ENCODE data around the gene ORAI1. TPM values are rescaled to one million over a fixed set of nuclear protein-coding genes. Genes with fewer than 3 reads are reported as not detected.
A peak's percentile ranks its signal among the peaks of the same experiment; 100 is the strongest.
"Not testable (repeated sequence)": the region's sequence is repeated elsewhere in the genome, so short reads cannot be mapped to it uniquely, and the experiment has no call there.

The ORAI1 gene
- total RNA-seq, 3 donors from 2014 or later (not counting 1 experiment from before 2014, with no cell fraction given) = 64.6 to 74.1 (median 70.8) TPM

DNA sequence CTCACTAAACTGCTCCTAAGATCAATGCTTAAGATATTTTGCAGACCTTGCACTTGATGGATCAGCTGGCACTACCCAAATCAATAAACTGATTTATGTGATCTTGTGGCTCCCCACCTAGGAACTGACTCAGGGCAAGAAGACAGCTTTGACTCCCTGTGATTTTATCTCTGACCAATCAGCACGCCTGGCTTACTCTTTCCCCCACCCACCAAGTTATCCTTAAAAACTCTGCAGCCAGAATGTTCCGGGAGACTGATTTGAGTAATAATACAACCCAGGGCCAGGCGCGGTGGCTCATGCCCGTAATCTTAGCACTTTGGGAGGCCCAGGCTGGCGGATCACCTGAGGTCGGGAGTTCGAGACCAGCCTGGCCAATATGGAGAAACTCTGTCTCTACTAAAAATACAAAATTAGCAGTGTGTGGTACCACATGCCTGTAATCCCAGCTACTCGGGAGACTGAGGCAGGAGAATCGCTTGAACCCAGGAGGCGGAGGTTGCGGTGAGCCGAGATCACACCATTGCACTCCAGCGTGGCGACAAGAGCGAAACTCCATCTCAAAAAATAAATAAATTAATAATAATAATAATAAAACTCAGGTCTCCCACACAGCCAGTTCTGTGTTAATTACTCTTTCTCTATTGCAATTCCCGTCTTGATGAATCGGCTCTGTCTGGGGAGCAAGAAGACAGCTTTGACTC, 31.1 kb downstream of the ORAI1 start:
- Mint-ChIP-seq H3K9me3 (no peaks in the 10 kb centered on the region), H3K4me1 (peaks cover 37 to 52% of the 10 kb centered on the region in 2 donors), H3K27ac (peak overlapping the region; percentile 84 to 95), H3K36me3 (no peaks in the 10 kb centered on the region), H3K27me3 (ENCODE audit: low read depth in 2 of 2) (no peaks in the 10 kb centered on the region), H3K4me3 (no peak overlapping the region)
- Histone ChIP-seq H3K27ac (ENCODE audit: low read length) (no peak overlapping the region), H3K4me1 (ENCODE audit: control insufficient read depth, insufficient read depth, low read length) (peaks cover 43% of the 10 kb centered on the region), H3K27me3 (ENCODE audit: control insufficient read depth, insufficient read depth, low read length) (no peaks in the 10 kb centered on the region), H3K4me3 (ENCODE audit: low read length) (no peak overlapping the region), H3K9me3 (ENCODE audit: control insufficient read depth, insufficient read depth, low read length) (no peaks in the 10 kb centered on the region), H3K36me3 (ENCODE audit: control insufficient read depth, insufficient read depth, low read length) (no peaks in the 10 kb centered on the region)
- no peak for TF ChIP-seq CTCF (IDR thresholded peaks at IDR 0.05)
- DNase-seq (no peak), ATAC-seq (no peak)
- 93% methylated on average over 14 of the region's 18 CpGs for WGBS (ENCODE audit: insufficient coverage)
- intact Hi-C loops (cut with micrococcal nuclease) = no loop called here

- H3K9me3 Mint-ChIP-seq; H3K27me3 ChIP-seq (ENCODE audit: control insufficient read depth, insufficient read depth, low read length); ATAC-seq; H3K36me3 Mint-ChIP-seq; H3K27ac ChIP-seq (ENCODE audit: low read length); DNase-seq; H3K36me3 ChIP-seq (ENCODE audit: control insufficient read depth, insufficient read depth, low read length); H3K27me3 Mint-ChIP-seq (ENCODE audit: low read depth in 2 of 2); intact Hi-C loops (cut with micrococcal nuclease); H3K9me3 ChIP-seq (ENCODE audit: control insufficient read depth, insufficient read depth, low read length); H3K4me3 ChIP-seq (ENCODE audit: low read length): not testable (repeated sequence)
- Mint-ChIP-seq H3K4me3 (peak overlapping the region; percentile 42), H3K27ac (peak overlapping the region in 1 of 2 donors; percentile 84), H3K4me1 (peaks cover 48 to 59% of the 10 kb centered on the region in 2 donors)
- 89% methylated on average over 11 of the region's 11 CpGs for WGBS (ENCODE audit: insufficient coverage)
- H3K4me1 ChIP-seq (ENCODE audit: control insufficient read depth, insufficient read depth, low read length) = peaks cover 68% of the 10 kb centered on the region
These were observed 35.2 kb downstream of the ORAI1 start for GRCh38 chr12:121661353-121662105.

DNA sequence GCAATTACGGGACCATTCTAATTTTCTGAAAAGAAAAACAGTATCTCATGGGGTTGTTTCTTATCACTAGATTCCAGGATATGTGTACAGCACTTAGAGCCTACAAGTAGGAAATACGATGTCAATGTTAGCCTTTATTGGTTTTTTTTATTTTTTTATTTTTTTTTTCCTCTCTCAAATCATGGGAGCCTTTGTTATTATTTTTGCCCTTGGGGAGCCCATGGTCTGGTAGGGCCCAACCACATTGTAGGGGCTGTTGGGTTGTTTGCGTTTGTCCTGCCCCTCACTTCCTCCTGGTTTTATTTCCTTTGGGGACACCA, 37.2 kb downstream of the ORAI1 start:
- peaks cover 61% of the 10 kb centered on the region for H3K4me1 ChIP-seq (ENCODE audit: control insufficient read depth, insufficient read depth, low read length)

DNA sequence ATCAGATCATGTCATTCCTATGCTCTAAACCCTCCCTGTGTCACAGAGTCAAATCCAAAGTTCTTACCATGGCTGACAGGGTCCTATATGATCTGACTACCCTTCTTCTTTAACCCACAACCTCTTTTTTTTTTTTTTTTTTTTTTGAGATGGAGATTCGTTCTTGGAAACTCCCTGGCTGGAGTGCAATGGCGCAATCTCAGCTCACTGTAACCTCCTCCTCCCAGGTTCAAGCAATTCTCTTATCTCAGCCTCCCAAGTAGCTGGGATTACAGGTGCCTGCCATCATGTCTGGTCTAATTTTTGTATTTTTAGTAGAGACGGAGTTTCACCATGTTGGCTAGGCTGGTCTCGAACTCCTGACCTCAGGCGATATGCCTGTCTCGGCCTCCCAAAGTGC, 40.5 kb downstream of the ORAI1 start:
- H3K27ac ChIP-seq (ENCODE audit: low read length); H3K36me3 Mint-ChIP-seq; H3K27me3 ChIP-seq (ENCODE audit: control insufficient read depth, insufficient read depth, low read length); H3K4me3 ChIP-seq (ENCODE audit: low read length); H3K36me3 ChIP-seq (ENCODE audit: control insufficient read depth, insufficient read depth, low read length); H3K27me3 Mint-ChIP-seq (ENCODE audit: low read depth in 2 of 2); H3K9me3 ChIP-seq (ENCODE audit: control insufficient read depth, insufficient read depth, low read length); DNase-seq; ATAC-seq; intact Hi-C loops (cut with micrococcal nuclease); H3K9me3 Mint-ChIP-seq: not testable (repeated sequence)
- Mint-ChIP-seq H3K4me3 (peak overlapping the region; percentile 17), H3K4me1 (peaks cover 20 to 43% of the 10 kb centered on the region in 2 donors), H3K27ac (peak overlapping the region; percentile 45 to 49)
- 97% methylated on average over 4 of the region's 6 CpGs for WGBS (ENCODE audit: insufficient coverage)
- peaks cover 45% of the 10 kb centered on the region for H3K4me1 ChIP-seq (ENCODE audit: control insufficient read depth, insufficient read depth, low read length)

More for the DNA sequence above, 37.2 kb downstream of the ORAI1 start:
- H3K27ac Mint-ChIP-seq = peak overlapping the region; percentile 93 to 96
- DNase-seq (no peak), ATAC-seq (no peak)
- H3K36me3 Mint-ChIP-seq = no peaks in the 10 kb centered on the region
- Histone ChIP-seq H3K27ac (ENCODE audit: low read length) (peak overlapping the region; percentile 91), H3K36me3 (ENCODE audit: control insufficient read depth, insufficient read depth, low read length) (no peaks in the 10 kb centered on the region), H3K4me3 (ENCODE audit: low read length) (no peak overlapping the region), H3K27me3 (ENCODE audit: control insufficient read depth, insufficient read depth, low read length) (no peaks in the 10 kb centered on the region), H3K9me3 (ENCODE audit: control insufficient read depth, insufficient read depth, low read length) (no peaks in the 10 kb centered on the region)
- no peak for TF ChIP-seq CTCF (IDR thresholded peaks at IDR 0.05)
- 39% methylated on average over 2 of the region's 3 CpGs for WGBS (ENCODE audit: insufficient coverage)
- intact Hi-C loops (cut with micrococcal nuclease) = no loop called here
- no peaks in the 10 kb centered on the region for H3K9me3 Mint-ChIP-seq
- H3K27me3 Mint-ChIP-seq (ENCODE audit: low read depth in 2 of 2) = no peaks in the 10 kb centered on the region
- H3K4me1 Mint-ChIP-seq = peaks cover 32 to 46% of the 10 kb centered on the region in 2 donors
- H3K4me3 Mint-ChIP-seq = peak overlapping the region; percentile 91
